Stimulated activated CD4-positive, alpha-beta T cell treated with anti-CD3 and anti-CD28 coated beads, Interleukin-12 subunit alpha, Interleukin-12 subunit beta, amount 100 ng/mL, for 48 hours (primary cell): Measurements from ENCODE around the gene PBRM1.

ENCODE experiments used
- DNase-seq, 3 donors: peaks; one replicate each; pipeline ENCODE4 v3.0.0-alpha.2; 2020; ENCODE audit warnings: low read depth in 2 of 3, low spot score in 1 of 3

Gene PBRM1

DNA sequence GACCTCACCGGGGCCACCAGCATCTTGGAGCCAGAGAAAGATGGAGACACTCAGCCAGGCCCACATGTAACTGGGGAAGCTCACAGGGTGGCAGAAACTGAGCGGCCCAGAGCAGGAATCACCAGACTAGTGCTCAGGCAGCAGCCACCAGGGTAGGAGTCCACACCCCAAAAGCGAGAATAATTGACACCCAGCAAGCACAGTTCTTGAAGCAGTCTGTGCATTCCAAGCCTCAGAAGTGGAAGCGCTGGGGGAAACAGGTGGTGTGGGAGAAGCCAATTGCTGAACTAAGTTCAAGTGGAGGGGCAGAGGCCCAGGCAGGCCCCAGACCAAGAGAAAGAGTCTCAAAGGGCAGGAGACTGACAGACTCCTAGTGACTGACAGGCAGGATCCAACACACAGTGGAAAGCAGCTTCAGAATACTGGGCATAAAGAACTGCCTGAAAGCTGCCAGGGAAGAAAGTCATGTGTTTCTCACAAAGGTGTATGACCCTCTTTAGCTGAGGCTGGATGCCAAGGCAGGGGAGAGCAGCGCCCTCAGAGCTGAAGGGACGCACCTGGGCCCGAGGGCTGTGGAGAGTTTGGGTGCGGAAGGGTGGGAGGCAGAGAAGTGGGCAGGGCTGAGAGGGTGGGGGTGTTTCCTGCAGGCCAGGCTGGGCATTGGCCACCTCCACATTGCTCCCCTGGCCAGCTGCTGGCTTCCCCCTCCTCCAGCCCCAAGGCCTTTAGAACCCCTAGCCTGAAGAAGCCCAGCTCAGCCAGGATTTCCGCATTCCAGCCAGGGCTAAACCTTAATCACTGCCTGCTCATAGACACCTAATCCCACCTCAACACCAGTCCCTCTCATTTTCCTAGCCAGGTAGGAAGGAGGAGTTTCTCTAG lies 159.8 kb downstream of the PBRM1 start:
- no peak for DNase-seq

DNA sequence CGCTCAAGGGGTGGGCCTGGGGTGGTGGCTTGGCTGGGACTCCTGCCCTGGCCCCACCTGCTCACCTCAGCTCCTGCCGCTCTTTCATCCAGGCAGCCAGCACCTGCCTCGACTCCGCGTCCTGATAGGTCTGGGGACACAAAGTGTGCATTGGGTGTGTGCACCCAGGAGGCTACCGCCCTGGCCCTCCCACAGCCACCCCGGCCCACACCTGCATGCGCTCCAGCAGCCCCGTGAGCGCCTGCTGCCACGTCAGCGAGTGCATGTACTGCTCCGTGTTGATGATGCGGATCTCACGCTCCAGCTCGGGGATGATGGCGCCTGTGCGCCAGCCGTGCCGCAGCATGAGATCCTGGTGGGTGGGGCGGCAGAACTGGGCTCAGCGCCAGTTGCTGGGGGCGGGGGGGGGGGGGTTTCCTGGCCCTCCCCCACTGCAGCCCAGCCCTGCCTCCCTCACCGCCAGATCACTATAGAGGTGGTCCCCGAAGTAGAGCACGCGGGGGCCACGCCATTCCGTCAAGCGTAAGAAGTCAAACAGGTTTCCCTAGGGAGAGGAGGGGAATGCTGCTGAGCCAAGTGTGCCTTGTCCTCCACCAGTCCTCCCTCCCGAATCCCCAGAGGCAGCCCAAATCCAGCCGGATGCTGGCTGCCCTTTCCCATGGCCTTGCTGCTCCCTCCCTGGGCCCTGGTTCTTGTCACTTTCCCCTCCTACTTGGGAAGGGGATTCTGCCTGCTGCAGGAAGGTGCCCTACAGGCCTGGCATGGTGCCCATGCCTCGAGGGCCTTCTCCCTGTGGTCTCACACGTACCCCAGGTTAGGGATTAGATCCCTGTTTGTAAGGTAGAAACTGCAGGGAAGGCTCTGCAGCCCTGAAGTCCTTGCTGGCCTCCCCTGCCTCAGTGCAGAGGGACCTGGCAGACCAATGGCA lies 160.7 kb downstream of the PBRM1 start:
- no peak for DNase-seq

DNA sequence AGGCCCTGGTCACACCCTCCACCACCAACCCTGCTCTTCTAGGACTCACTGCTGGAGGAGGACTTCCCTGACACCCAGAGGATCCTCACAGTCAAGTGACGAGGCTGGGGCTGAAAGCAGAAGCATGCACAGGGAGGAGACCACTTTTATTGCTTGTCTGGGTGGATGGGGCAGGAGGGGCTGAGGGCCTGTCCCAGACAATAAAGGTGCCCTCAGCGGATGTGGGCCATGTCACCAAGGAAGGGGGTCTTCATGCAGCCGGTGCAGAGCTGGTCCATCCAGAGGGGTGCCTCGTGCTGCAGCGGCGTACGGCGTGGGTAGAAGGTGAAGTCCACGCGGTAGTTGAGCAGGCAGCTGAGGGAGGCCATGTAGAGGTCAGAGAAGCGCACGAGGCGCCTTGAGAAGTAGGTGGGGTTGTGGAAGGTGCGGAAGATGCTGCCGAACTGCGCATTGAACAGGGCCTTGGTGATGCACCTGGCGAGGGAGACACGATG lies 161.4 kb downstream of the PBRM1 start:
- no peak for DNase-seq

DNA sequence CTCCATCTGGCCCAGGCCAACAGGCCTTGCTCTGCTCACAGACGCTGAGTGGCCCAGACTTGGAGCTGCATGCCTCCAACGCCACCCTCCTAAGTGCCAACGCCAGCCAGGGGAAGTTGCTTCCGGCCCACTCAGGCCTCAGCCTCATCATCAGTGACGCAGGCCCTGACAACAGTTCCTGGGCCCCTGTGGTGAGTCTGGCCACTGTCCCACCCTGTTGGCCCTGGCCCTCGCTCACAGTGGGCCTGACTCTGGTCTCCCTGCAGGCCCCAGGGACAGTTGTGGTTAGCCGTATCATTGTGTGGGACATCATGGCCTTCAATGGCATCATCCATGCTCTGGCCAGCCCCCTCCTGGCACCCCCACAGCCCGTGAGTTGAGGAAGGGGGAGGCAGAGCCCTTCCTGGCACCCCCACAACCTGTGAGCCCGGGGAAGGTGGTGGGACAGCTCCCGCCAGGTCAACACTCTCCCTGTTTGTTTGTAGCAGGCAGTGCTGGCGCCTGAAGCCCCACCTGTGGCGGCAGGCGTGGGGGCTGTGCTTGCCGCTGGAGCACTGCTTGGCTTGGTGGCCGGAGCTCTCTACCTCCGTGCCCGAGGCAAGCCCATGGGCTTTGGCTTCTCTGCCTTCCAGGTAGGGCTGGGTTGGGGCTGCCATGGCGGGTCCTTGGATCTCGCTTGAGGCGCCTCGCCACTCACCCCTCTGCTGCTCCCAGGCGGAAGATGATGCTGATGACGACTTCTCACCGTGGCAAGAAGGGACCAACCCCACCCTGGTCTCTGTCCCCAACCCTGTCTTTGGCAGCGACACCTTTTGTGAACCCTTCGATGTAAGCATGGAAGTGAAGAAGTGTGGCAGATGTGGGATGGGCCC lies 162.1 kb downstream of the PBRM1 start:
- no peak for DNase-seq

DNA sequence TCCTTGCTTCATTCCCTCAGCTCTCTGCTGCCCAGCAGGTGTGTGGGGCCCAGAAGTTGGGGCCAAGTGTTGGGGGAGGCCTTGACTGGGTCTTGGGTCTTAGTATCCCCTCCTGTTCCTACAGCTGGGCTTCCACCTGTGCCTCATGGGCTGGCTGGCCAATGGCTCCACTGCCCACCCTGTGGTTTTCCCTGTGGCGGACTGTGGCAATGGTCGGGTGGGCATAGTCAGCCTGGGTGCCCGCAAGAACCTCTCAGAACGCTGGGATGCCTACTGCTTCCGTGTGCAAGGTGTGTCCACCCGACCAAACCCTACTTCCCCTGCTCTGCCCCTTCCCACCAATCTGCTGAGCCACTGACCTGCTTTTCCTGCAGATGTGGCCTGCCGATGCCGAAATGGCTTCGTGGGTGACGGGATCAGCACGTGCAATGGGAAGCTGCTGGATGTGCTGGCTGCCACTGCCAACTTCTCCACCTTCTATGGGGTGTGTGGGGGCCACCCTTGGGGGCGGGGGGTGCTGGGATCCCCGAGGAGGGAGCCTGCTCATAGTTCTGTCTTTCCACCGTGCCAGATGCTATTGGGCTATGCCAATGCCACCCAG lies 163.0 kb downstream of the PBRM1 start:
- no peak for DNase-seq

DNA sequence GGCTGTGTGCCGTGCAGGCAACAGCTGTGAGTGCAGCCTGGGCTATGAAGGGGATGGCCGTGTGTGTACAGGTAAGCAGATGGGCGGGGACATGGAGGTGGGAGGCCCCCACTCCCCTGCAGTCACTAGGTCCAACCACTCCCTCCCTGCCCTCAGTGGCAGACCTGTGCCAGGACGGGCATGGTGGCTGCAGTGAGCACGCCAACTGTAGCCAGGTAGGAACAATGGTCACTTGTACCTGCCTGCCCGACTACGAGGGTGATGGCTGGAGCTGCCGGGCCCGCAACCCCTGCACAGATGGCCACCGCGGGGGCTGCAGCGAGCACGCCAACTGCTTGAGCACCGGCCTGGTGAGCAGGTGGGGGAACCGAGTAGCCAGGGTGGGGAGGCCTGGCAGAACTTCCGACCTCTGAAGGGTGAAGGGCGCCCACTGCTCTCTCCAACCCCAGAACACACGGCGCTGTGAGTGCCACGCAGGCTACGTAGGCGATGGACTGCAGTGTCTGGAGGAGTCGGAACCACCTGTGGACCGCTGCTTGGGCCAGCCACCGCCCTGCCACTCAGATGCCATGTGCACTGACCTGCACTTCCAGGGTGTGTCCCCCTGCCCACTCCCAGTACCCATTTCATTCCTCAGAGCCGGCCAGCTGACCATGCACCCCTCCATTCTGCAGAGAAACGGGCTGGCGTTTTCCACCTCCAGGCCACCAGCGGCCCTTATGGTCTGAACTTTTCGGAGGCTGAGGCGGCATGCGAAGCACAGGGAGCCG lies 163.6 kb downstream of the PBRM1 start:
- no peak for DNase-seq

DNA sequence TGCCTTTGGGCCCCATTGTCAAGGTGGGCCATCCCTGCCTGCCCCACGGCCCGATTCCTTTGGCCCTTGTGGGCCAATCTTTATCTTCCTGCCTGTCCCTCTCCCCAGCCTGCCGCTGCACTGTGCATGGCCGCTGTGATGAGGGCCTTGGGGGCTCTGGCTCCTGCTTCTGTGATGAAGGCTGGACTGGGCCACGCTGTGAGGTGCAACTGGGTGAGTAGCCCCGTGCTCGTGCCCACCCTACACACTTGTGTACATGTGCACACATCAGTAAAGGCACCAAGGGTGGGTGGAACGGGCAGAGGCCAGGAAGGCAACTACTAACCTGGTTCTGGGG lies 164.3 kb downstream of the PBRM1 start:
- no peak for DNase-seq

DNA sequence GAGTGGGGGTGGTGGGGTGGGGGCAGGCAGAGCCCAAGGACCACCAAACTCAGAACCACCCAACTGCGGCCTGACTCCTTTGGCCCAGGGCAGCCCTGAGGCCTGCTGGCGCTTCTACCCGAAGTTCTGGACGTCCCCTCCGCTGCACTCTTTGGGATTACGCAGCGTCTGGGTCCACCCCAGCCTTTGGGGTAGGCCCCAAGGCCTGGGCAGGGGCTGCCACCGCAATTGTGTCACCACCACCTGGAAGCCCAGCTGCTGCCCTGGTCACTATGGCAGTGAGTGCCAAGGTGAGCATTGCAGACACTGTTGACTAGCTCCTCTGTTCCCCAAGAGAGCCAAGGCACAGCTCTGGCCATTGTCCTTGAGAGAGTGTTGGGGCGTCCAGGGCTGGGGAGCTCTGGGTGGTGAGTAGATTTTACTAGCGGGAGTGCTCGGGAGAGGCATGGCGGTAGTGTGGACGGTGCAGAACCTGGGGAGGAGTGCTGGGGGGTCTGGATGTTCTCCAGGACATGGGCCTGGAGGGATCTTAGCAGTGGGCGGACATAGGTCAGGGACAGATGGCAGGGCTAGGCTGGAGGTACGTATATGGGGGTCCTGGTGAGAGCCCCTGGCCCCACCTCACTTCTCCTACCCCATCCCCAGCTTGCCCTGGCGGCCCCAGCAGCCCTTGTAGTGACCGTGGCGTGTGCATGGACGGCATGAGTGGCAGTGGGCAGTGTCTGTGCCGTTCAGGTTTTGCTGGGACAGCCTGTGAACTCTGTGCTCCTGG lies 164.8 kb downstream of the PBRM1 start:
- DNase-seq, result no peak

DNA sequence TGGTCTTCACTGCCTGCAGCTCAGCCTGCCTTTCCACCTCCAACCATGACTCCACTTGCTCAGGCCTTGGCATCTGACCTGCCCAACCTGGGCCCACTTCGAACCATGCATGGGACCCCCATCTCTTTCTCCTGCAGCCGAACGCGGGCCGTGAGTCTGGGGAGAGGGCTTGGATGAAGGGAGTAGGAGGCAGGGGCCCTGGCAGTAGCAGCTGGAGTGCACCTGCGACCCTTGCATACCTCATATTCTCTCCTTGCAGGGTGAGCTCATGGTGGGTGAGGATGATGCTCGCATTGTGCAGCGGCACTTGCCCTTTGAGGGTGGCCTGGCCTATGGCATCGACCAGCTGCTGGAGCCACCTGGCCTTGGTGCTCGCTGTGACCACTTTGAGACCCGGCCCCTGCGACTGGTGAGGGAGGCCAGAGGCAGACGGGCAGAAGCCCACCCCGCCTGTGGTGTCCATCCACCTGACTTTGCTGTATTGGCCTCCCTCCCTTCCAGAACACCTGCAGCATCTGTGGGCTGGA lies 165.5 kb downstream of the PBRM1 start:
- DNase-seq, result no peak

DNA sequence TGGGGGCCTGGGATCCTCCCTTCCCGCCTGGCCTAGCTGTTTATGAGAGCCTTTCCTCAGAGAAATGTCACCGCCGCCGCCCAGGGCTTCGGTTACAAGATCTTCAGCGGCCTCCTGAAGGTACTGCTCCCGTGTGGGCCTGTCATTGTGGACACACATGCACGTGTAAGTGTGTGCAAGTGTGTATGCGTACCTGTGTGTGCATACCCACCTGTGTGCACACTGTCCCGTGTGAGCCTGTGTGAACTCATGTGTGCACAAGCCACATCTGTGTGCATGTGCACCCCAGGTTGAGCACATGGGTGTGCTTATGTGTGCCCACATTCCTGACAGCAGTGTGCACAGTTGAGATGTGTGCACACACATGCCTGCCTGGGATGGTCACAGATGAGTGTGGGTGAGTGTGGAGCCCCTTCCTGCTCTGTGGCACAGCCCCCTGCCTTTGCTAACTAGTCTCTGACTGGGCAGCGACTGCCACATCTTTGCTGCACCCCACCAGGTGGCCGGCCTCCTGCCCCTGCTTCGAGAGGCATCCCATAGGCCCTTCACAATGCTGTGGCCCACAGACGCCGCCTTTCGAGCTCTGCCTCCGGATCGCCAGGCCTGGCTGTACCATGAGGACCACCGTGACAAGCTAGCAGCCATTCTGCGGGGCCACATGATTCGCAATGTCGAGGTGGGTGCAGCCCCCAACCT lies 166.1 kb downstream of the PBRM1 start:
- no peak for DNase-seq

DNA sequence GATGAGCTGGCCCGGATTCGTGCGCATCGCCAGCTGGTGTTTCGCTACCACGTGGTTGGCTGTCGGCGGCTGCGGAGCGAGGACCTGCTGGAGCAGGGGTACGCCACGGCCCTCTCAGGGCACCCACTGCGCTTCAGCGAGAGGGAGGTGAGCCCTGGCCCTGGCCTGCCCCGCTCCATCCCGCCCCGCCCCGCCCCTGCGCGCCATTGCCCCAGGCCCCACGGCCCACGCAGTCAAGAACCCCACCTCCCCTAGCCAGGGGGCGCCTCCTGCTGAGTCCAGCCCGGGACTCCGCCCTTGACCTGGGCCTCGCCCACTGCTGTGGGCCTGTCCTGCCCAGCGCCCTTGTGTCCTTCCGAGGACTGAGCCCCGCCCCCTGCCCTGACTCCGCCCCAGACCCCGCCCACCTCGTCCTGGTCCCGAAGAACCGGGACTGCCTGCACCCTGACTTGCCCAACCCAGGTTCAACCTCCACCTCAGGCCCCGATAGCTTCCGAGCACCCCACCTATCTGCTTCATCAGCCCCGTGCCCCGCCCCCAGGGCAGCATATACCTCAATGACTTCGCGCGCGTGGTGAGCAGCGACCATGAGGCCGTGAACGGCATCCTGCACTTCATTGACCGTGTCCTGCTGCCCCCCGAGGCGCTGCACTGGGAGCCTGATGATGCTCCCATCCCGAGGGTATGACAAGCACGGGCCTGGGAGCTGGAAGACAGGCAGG lies 166.8 kb downstream of the PBRM1 start:
- DNase-seq, result no peak

DNA sequence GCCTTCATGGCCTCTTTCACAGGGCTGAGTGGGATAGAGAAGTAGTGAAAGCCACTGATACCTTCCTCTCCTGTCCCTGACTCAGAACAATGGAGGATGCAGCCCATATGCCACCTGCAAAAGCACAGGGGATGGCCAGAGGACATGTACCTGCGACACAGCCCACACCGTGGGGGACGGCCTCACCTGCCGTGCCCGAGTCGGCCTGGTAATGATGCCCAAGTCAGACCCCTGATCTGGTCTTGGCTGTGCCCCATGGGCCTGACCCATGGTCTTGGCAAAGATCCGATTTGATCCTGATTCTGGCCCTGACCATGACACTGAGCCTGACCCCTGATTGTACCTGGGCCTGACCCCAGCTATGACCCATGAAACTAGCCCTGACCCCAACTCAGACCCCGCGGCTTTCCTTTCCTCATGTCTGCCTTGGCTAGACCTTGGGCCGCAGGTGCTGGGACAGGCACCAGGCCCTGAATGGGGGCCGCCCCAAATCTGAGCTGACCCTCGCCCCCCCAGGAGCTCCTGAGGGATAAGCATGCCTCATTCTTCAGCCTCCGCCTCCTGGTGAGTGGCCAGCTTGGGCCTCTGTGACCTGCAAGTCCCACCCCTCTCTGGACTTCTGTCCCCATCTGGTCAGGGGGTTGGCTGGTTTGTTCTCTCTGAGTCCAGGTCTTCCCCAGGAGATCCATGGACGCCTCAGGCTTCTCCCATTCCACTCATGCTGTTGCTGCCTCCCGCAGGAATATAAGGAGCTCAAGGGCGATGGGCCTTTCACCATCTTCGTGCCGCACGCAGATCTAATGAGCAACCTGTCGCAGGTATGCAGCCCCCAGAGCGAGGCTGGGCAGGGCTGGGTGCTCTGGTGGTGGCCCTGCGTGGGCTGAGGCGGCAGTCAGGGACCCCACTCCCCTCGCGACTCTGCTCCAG lies 167.7 kb downstream of the PBRM1 start:
- no peak for DNase-seq

DNA sequence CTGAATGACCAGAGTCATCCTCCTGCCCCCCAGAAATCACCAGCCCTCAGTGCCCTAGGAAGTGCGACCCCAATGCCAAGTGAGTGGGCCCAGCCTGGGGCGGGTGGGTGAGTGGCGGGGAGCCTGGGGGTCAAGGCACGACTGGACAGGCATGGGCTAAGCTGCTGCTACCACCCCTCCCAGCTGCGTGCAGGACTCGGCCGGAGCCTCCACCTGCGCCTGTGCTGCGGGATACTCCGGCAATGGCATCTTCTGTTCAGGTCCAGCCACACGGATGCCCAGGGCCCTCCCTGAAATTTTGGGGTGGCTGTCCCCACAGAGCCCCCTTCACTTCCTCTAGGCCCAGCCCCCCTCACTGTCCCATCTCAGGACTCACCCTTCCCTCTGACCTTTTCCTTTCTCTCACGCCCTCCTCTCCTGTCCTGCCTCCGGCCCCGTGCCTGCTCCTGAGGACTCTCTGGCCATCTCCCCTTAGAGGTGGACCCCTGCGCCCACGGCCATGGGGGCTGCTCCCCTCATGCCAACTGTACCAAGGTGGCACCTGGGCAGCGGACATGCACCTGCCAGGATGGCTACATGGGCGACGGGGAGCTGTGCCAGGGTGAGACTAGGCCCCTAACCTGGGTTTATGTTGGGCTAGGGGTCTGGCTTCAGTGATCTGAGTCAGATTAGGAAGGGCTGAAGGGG lies 169.1 kb downstream of the PBRM1 start:
- no peak for DNase-seq

DNA sequence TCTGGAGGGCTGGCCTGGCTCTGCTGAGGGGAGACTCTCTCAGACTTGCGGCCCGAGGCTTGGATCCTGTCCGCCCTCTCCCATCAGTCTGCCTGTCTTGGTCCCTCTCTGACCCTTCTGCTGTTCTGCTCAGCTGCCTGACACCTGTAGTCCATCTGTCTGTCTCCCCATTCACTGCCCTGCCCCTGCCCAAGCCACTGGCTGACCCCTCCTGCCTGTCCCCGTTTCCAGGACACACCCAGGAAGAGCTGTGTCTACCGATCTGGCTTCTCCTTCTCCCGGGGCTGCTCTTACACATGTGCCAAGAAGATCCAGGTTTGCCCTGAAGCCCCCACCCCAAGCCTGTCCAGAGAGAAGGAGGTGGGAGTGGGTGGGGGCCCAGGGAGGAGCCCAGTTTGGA lies 170.5 kb downstream of the PBRM1 start:
- DNase-seq, result no peak

DNA sequence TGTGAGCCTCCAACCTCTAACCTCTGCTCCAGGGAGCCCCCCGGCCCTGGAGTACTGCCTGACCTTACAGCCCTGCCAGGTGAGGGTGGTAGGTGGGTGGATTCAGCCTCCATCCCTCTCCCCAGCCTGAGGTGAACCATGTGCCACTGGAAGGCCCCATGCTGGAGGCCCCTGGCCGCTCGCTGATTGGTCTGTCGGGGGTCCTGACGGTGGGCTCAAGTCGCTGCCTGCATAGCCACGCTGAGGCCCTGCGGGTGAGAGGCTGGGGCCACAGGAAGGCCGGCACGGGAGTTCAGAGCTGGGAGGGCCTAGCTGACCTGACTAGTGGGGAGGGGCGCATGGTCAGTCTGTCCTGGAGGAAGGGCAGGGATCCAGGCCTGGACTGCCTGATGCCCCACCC lies 171.1 kb downstream of the PBRM1 start:
- no peak for DNase-seq

DNA sequence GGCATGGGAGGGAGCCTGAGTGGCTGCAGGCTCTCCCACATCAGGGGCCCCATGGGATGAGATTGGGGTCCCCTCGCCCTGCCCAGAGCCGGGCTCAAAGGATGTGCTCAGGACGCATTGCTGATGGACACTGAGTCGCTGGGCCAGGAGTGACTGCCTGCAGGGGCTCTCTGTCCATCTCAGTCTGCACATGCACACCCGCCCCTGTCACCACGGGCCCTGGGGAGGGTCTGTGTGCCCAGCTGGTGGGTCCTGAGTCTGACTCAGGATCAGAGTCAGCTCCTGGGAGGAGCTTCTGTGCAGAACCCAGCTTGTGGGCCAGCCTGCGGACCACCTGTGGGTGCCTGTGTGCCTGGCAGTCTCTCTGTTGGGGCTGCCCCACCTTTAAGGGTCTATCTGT lies 172.4 kb downstream of the PBRM1 start:
- no peak for DNase-seq
